GM12878 (cell line): ENCODE results near the gene MT4.

Experiments used
- JUND ChIP-seq: IDR thresholded peaks from 2 replicates; pipeline ENCODE4 v1.6.1; 2012; ENCODE audit warnings: low read depth, mild to moderate bottlenecking, low read length, improper control_type of control experiment, moderate library complexity
- MYC ChIP-seq: IDR thresholded peaks from 2 replicates; pipeline ENCODE4 v1.6.1; 2011; ENCODE audit warnings: mild to moderate bottlenecking, low read length, moderate library complexity, inconsistent platforms; ENCODE audit not compliant: insufficient read depth, insufficient replicate concordance, insufficient read length, severe bottlenecking

DNA sequence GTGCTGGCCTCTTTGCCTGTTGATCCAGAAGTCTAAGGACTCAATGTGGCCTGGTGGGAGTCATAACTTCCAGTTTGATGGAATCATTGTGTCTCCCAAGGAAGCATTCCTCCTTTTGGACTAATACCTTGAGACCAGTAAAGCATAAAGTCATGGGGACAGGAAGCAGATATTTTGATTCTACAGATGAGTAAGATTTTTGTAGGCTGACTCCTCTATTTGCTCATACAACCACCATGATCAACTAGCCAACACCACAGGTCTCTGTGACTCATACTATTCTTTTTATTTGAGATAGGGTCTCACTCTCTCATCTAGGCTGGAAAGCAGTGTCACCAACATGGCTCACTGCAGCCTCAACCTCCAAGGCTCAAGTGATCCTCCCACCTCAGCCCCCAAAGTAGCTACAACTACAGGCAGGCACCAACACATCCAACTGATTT, 49.7 kb downstream of the MT4 start:
- TF ChIP-seq MYC (no peak), JUND (no peak)
